Occipital lobe (tissue), 2 donors: ENCODE data around the gene CSPG4. TPM values are rescaled to one million over a fixed set of nuclear protein-coding genes. Genes with fewer than 3 reads are reported as not detected.
"Not testable (repeated sequence)": the region's sequence is repeated elsewhere in the genome, so short reads cannot be mapped to it uniquely, and the experiment has no call there.

Source experiments
- DNase-seq: peaks from one replicate; lab custom pipeline; 2025; lab: John Stamatoyannopoulos, UW
- total RNA-seq: library from RNA; depleted of rRNA; stranded (reverse); fragments of >200 nt; gene quantifications from one replicate; pipeline ENCODE4 v1.2.3, GENCODE V29; 2014

Gene CSPG4
- total RNA-seq, 1 donor from 2014 or later: 5.5 TPM

GRCh38 chr15:75688831-75689230 is 23.8 kb downstream of the CSPG4 start:
- DNase-seq: no peak

GRCh38 chr15:75688278-75688557 is 24.4 kb downstream of the CSPG4 start:
- no peak for DNase-seq

GRCh38 chr15:75687486-75688277 is 25.0 kb downstream of the CSPG4 start:
- DNase-seq: no peak

DNA sequence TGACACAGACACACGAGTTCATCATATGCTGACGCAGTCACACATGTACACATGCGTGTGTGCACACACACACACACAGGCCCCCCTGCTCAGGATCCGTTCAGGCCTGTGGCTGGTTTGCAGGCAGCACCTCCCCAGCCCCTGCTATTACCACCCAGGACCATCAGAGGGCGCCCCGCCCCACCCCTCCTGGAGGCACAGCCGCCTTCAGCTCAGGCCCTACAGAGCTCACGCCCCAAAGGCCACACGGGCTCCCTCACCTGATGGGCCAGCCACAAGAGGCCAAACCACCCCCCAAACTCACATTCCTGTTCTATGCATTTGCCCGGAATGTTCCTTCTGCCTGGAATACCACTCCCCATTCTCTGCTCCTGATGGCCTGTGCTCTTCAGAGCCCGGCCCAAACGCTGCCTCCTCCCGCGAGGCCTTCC is 26.4 kb downstream of the CSPG4 start:
- peak; percentile 29 for DNase-seq

DNA sequence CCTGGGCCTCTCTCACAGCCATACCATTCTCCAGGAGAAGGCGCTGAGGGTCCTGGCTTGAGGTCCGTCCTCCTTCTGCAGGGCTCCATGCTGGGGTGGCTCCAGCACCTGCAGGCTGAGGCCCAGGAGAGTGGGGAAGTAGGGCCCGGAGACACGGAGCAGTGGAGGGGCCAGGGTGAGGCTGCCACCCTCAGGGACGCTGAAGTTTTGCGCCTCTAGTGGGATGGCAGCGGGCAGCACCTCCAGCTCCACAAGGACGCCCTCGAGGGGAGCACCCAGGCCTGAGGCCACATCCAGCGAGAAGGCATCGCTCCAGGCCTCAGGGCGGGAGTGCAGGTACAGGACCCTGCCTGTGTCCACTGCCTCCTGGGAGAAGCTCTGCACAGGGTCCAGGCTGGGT is 27.5 kb downstream of the CSPG4 start:
- no peak for DNase-seq

DNA sequence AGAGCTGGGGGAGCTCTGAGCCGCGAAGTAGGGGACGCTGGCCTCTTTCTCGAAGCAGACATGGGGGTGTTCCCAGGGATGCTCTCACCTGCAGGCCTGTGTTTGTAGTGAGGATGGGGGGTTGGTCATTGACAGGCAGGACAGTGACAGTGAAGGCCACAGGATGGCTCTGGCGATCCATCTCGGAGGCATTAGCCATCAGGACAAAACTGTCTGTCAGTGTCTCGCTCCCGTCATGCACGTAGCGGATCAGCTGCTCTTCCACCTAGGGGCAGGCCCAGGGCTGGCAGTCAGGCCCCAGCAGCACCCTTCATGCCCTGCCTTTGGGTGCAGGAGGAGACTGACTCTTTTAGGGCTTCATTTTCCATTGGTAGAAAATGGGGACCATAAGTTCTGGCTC is 28.0 kb downstream of the CSPG4 start:
- DNase-seq: no peak

- DNase-seq: peak; percentile 25
Observed at GRCh38 chr15:75683646-75684312, 28.9 kb downstream of the CSPG4 start.

GRCh38 chr15:75682181-75683135 is 30.2 kb downstream of the CSPG4 start:
- DNase-seq: no peak

DNA sequence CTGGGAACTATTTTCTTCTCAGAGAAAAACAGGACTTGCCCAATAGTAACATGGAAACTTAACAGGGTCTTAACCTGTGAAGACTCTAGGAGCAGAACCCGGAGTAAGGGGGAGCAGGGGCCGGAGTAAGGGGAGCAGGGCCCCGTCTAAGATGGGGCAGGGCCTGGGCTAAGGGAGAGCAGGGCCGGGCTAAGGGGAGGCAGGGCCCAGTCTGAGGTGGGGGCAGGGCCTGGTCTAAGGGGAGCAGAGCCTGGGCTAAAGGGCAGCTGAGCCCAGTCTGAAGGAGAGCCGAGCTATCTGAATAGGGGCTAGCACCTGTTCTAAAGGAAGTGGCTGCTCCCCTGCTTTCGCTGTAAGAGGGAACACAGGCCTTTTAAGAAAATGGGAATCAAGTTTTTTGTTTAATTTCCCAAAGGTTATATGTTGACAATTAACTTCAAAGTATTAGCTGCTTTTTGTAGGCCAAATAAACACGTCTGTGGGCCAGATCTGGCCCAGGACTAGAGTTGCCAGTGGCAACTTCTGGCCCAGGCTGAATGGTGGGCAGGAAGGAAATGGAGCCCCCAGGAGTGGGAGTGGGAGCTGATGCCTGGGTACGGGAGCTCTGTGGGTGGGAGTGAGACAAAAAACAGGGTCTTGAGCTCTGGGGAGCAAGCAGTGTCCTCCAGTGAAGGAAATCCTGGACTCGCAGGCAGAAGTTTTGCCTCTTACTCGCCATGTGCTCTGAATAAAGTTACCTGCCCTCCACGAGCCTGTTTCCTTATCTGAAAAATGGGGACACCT is 32.5 kb downstream of the CSPG4 start:
- DNase-seq: no peak

DNA sequence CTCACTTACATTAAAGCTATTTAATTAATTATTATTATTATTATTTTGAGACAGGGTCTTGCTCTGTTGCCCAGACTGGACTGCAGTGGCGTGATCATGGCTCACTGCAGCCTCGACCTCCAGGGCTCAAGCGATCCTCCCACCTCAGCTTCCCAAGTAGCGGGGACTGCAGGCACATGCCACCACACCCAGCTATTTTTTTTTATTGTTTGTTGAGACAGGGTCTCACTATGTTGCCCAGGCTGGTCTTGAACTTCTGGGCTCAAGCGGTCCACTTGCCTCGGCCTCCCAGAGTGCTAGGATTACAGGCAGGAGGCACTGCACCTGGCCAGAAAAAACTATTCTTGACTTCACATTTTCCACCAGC is 34.3 kb downstream of the CSPG4 start:
- DNase-seq: not testable (repeated sequence)

DNA sequence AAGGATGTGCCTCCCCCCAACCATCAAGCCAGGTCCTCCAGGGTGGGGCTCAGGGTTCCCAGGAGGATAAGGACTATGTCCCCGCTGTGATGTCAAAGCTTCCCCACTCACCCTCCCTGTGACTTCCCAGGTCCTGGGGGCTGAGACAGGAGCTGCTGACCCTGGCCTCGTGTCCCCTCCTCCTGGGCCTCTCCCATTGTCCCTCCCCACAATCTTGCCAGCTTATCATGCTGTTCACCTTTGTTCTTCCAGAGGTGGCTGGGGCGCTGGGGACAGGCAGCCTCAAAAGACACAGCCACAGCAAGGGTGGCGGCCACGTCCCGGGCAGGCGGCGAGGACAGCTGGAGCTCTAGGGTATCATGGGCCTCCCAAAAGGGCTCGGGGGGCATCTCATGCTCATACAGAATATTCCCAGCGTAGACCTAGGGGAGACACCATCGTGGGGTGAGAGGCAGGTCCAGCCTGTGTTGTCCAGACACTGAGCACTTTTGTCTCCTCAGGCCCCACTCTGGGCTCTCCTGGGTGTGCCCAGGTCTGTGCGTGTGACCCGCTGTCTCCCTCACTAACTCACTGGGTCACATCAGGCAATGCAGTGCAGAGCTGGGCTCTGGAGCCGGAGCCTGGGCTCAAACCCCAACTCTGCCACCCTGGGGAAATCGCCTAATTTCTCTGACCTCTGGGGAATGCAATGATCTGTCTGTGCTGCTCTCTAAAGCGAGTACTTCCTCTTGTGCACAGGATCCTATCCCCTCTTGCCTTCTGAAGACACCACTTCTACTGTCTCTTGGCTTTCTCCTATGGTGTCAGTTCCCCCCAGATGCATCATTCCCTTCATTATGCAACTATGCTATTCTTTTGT is 35.0 kb downstream of the CSPG4 start:
- DNase-seq: no peak

GRCh38 chr15:75676688-75677464 is 35.8 kb downstream of the CSPG4 start:
- no peak for DNase-seq

- no peak for DNase-seq
Observed at GRCh38 chr15:75675579-75676404, 36.9 kb downstream of the CSPG4 start.

DNA sequence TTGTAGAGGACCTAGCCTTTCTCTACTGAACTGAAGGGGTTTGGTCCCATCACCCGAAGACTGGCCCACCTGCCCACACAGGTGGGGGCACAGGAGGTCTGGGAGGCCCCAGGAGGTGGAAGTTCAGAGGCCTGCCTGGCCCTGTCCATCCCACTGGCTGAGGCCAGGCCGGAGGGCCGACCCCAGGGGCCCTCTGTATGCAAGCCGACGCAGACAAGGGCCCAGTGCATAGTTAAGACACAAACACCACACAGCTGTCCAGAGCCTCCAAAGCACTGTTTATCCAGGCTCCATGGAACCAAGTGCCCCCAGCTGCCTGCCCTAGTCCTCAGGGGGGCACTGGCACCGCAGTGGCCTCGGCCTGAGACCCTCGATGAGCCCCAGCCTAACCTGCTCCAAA is 38.3 kb downstream of the CSPG4 start:
- no peak for DNase-seq

- no peak for DNase-seq
Observed at GRCh38 chr15:75673426-75674235, 39.0 kb downstream of the CSPG4 start.

GRCh38 chr15:75672646-75673425 is 39.8 kb downstream of the CSPG4 start:
- DNase-seq: no peak
